A549 treated with Hydrocortisone at 1 μM for 4 hours (cell line): Measurements from ENCODE around the gene IL2RG. TPM values are rescaled to one million over a fixed set of nuclear protein-coding genes. Genes with fewer than 3 reads are reported as not detected.

Experiments used
- total RNA-seq: library from RNA; stranded (reverse); fragments of 200-300 nt; extraction: Qiagen RNA extraction; gene quantifications from 5 replicates; pipeline ENCODE4 v1.2.3, GENCODE V29; 2022

Gene IL2RG
- total RNA-seq = 0.09 to 0.32 TPM (median 0.23 TPM) in 3 of 5 replicates, not detected in the others

GRCh38 chrX:71111141-71111843 is at the start of gene IL2RG:
Gene IL2RG, minus strand, starts transcription at chrX:71111577. Its CDS starts 38 bp downstream, at chrX:71111539.

DNA sequence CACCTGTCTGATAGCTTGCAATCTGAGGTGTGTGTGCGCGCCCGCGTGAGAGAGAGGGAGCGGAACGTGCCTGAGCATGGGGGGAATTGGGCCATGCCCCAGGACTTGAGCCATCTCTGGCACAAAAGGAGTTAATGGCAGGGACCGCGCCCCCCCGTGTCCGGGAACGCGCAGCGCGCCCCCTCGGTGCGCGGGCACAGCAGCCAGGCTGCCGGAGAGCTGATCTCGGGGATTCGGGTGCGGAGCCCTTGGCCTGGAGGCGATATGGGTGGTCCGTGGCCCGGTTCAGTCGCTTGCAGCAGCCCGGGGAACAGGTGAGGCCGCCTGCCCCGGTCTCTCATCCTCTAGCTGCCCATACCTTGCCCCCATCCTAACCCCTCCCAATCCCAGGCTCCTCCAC is 33.3 kb upstream of the IL2RG start, which contains the start of gene NLGN3:
TSS of gene NLGN3 (plus strand) at position 191 of the 400 bp plus-strand sequence. CDS start 2,909 bp downstream, outside the sequence.

DNA sequence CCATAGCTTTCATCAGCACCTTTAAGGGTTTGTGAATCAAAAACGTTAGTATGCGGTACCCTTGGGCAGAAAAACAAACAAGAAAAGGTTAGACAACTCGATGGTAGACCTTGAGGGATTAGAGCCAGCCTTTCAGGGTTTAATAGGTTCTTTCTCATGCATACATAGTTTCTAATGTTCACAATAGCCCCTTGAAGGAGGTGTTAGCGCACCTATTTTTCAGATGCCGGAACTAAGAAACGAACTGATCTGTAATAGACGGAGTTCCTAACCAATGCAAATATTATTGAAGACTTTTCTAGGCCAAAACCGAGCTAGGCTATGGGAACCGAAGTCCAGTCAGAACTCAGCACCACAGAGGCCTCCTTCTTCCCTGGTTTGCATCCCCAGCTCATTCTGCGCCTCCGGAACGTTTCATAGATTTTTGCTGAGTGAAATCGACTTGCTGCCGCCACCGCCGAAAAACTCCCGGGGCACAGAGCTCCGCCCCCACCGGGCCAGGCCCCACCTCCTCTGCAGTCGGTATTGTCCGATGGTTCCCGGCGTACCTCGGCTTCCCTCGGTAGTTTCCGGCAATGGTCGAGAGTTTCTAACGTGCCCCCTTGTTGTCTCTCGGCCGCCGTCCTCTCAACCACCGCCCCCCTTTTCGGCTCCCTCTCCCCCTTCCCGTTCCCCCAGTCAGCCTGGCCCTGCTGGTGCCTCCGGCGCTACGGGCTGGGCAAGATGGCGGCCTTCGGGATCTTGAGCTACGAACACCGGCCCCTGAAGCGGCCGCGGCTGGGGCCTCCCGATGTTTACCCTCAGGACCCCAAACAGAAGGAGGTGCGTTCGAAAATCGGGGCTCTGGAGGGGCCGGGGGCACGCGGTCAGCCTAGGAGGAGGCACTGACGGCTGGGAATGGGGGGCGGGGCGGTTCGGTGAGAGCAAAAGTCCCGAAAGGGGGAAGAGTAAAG is 6.9 kb upstream of the IL2RG start, which contains the start of gene MED12:
TSS of gene MED12 (plus strand) at position 565 of the 953 bp plus-strand sequence. CDS start at position 724, 159 bp downstream.

GRCh38 chrX:71106427-71106826 is 5.0 kb downstream of the IL2RG start, which contains the start of gene CXorf65:
Gene CXorf65, minus strand, starts transcription at chrX:71106740. Its CDS starts 184 bp downstream, at chrX:71106556.

GRCh38 chrX:71095555-71095980 is 15.8 kb downstream of the IL2RG start, which contains the start of gene FOXO4:
Gene FOXO4, plus strand, starts transcription at chrX:71095851. Its CDS starts 678 bp downstream, at chrX:71096529.

DNA sequence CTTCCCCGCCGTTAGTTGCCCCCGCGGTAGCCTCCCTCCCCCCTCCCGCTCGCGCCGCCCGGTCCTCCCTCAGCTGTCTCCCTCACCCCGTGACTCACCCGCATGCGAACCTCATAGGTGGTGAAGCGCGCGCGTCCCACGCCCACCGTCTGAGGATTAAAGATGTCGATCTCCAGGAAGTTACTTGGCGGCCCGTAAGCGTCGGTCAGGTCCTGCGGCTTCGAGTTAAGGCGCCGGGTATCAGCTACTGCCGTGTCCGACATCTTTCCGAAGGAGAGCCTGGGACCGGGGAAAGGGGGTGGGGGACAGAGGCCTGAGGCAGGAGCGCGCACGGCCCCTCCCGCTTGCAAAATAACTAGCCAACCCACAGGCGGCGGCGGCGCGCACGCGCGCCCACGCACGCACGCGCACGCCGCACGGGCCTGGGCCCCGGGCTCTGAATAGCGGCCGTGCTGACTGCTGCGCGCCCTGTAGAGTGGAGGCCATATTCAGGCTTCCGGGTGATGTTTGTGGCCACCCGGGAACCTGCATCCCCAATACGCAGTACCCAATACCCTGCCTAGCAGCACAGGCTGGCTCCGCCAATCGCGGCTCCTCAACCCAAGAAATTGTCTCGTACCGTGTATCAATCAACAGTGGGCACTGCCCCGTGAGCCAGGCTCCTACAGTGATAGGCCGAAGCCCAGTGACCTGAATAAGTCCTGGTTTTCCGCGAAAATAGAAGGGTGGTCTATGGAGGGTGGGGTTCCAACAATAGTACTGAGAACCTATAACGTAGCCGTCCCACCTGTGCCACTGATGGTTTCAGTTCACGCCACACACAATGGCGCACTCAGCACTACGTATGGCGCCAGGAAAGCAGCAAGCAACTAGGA is 43.1 kb downstream of the IL2RG start, which contains the start of gene SNX12:
TSS of gene SNX12 (minus strand) at position 291 of the 875 bp plus-strand sequence. CDS start at position 263, 28 bp downstream.

Other genes with a start within 250 kb of the IL2RG start
- gene TEX11, start 202.9 kb downstream of the IL2RG start, total RNA-seq = not detected in 5 replicates
- gene SLC7A3, start 180.5 kb downstream of the IL2RG start, total RNA-seq = 0.05 TPM in 1 of 5 replicates, not detected in the others
- gene SNX12, start 43.2 kb downstream of the IL2RG start, total RNA-seq = 72.3 to 82.6 TPM (median 73.9 TPM) in 5 replicates
- 1.2 to 1.9 TPM (median 1.4 TPM) in 5 replicates for gene FOXO4, start 15.7 kb downstream of the IL2RG start, total RNA-seq
- gene CXorf65, start 4.8 kb downstream of the IL2RG start, total RNA-seq = not detected in 5 replicates
- gene MED12, start 7.0 kb upstream of the IL2RG start, total RNA-seq = 9.0 to 12.0 TPM (median 10.9 TPM) in 5 replicates
- 0.80 to 1.2 TPM (median 0.97 TPM) in 5 replicates for gene NLGN3, start 33.3 kb upstream of the IL2RG start, total RNA-seq
- 0.06 to 0.10 TPM (median 0.10 TPM) in 3 of 5 replicates, not detected in the others for gene GJB1, start 111.6 kb upstream of the IL2RG start, total RNA-seq
- gene ZMYM3, start 142.6 kb upstream of the IL2RG start, total RNA-seq = 10.5 to 14.5 TPM (median 12.9 TPM) in 5 replicates
- 344 to 374 TPM (median 349 TPM) in 5 replicates for gene NONO, start 172.1 kb upstream of the IL2RG start, total RNA-seq
- 0.84 to 1.1 TPM (median 0.90 TPM) in 5 replicates for gene ITGB1BP2, start 190.2 kb upstream of the IL2RG start, total RNA-seq